ENCODE results near the gene RBM26. TPM values are rescaled to one million over a fixed set of nuclear protein-coding genes. Genes with fewer than 3 reads are reported as not detected.

RBM26 gene
- total RNA-seq, 1 donor, result 48.0 TPM

DNA sequence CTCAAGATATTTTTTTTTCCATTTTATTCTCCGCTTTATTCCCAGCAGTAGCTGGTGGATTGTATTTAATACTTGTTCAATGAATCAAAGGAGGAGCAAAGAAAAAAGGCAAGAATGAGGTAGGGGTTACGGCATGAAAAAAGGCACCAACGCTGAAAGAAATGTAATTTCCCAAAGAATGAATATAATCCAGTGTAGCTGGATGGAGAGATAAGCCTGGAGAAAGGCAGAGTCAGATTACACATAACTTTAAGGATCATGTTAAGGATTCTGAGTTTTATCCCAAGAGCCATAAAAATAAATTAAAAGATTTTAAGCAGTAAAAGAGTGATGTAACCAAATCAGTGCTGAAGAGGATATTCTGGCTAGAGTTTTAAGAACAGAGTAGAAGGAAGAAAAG lies 67.7 kb downstream of the RBM26 start:
- TF ChIP-seq, protein P1, sequence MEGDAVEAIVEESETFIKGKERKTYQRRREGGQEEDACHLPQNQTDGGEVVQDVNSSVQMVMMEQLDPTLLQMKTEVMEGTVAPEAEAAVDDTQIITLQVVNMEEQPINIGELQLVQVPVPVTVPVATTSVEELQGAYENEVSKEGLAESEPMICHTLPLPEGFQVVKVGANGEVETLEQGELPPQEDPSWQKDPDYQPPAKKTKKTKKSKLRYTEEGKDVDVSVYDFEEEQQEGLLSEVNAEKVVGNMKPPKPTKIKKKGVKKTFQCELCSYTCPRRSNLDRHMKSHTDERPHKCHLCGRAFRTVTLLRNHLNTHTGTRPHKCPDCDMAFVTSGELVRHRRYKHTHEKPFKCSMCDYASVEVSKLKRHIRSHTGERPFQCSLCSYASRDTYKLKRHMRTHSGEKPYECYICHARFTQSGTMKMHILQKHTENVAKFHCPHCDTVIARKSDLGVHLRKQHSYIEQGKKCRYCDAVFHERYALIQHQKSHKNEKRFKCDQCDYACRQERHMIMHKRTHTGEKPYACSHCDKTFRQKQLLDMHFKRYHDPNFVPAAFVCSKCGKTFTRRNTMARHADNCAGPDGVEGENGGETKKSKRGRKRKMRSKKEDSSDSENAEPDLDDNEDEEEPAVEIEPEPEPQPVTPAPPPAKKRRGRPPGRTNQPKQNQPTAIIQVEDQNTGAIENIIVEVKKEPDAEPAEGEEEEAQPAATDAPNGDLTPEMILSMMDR (IDR thresholded peaks at IDR 0.05; ENCODE audit: insufficient read depth, low read length), result no peak
- no peak for DNase-seq (ENCODE audit: low read depth)
- H3K4me3 ChIP-seq (ENCODE audit: low read depth, low read length), result no peak overlapping the region

DNA sequence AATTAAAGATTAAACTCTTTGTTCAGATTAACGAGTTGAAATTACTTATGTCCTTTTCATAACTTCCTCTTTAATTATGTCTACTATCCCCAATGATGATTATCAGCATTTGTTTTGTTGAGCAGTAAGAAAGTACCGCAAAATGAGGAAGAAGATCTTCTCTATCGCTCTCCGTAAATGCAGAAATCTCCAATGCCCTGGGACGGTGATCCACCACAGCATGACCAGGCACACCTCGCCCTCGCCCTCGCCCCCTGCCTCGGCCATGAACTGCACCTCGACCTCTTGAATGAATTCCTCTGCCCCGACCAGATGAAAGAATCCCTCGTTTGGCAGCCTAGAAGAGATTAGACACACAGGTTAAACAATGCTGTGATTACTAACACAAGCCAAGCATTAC lies 69.1 kb downstream of the RBM26 start:
- no peak for DNase-seq (ENCODE audit: low read depth)
- H3K4me3 ChIP-seq (ENCODE audit: low read depth, low read length), result no peak overlapping the region
- TF ChIP-seq, protein P1 (IDR thresholded peaks at IDR 0.05; ENCODE audit: insufficient read depth, low read length), result no peak

DNA sequence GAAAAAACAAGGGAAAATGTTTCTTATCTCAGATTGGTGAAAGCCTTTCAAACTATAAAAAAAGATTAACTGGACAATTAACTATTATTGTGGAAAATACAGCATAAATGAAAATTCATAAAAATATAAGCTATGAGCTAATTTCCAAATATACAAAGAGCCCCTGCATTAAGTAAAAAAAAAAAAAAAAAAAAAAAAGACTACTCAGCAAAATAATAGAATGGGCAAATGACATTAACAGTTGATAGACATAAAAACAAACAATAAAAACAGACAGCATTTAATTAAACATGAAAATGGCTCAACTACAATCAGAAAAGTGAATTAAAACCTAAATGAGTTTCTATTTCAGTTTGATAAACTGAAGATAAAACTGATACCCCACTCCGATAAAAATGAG lies 77.5 kb downstream of the RBM26 start:
- no peak for DNase-seq (ENCODE audit: low read depth)
- H3K4me3 ChIP-seq (ENCODE audit: low read depth, low read length), result no peak overlapping the region

DNA sequence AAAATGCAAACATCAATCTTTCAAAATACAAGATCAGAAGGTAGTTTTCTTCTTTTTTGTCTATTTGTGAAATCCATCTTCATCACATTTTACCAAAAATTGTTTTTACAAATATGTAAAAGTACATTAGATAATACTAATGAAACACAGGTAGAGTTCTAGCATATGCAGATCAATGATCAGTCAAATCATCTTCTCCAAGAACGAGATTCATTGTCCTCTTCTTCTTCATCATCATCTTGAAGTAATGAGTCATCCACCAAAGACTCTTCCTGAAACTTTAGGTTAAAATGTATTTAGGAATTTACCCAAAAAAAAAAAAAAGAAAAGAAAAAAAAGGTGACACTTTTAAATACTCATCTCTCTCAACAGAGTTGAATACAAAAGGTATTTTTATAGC lies 85.6 kb downstream of the RBM26 start:
- TF ChIP-seq, protein P1 (IDR thresholded peaks at IDR 0.05; ENCODE audit: insufficient read depth, low read length), result no peak
- H3K4me3 ChIP-seq (ENCODE audit: low read depth, low read length), result no peak overlapping the region
- no peak for DNase-seq (ENCODE audit: low read depth)

More for the DNA sequence above, 77.5 kb downstream of the RBM26 start:
- TF ChIP-seq, protein P1 (IDR thresholded peaks at IDR 0.05; ENCODE audit: insufficient read depth, low read length), result no peak

DNA sequence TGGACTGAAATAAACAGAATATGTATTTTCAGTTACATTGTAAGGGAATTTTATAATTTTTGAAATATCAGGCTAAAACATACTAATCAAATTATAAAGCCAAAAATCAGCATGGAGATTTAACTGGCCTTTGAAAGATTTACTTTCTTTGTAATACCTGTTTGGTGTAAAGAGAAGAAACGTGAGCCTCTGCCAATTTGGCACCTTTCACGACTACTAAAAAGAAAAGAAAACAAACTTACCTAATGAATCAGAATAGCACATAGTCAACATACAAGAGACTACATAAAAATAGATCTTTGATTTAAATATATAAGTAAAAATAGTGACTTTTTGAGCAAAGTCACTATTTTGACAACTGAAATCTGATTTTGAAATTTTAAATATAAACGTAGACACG lies 87.4 kb downstream of the RBM26 start:
- no peak overlapping the region for H3K4me3 ChIP-seq (ENCODE audit: low read depth, low read length)
- TF ChIP-seq, protein P1 (IDR thresholded peaks at IDR 0.05; ENCODE audit: insufficient read depth, low read length), result no peak
- DNase-seq (ENCODE audit: low read depth), result no peak

DNA sequence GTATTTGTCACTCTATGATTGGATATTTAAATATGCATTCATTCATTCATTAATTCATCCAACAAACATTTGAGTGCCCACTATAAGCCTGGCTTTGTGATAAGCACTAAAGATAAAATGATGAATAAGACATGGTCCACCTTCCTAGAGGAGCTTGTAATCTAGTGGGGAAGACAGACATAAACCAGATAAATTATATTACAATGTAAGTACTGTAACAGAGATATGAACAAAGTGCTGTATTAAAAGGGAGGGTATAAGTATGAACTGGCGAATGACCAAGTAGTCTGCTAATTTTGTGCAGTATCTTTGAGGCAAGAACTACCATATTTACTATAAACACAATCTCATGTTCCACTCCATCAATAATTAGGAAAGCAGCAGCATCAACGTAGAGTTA lies 88.2 kb downstream of the RBM26 start:
- TF ChIP-seq, protein P1 (IDR thresholded peaks at IDR 0.05; ENCODE audit: insufficient read depth, low read length), result no peak
- no peak for DNase-seq (ENCODE audit: low read depth)
- H3K4me3 ChIP-seq (ENCODE audit: low read depth, low read length), result no peak overlapping the region

DNA sequence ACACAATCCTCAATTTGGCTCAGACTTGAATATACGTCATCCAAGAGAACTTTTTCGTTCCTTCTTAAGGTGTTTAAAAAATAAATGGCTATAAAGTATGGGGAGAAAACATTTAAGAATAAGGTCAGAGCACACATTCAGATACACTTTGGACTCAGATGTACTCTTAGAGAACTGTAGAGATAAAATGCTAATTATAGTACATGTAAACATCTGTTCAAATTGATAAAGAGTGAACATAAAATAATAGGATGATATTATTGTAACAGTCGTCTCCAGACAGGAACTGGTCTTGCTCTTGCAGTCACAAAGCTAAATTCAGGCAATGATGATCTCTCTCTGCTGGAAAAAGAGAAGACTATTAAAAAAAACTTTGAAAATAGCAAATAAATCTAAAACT lies 91.4 kb downstream of the RBM26 start:
- TF ChIP-seq, protein P1 (IDR thresholded peaks at IDR 0.05; ENCODE audit: insufficient read depth, low read length), result no peak
- H3K4me3 ChIP-seq (ENCODE audit: low read depth, low read length), result no peak overlapping the region
- DNase-seq (ENCODE audit: low read depth), result no peak
